Measurements from ENCODE around the gene OLA1. TPM values are rescaled to one million over a fixed set of nuclear protein-coding genes. Genes with fewer than 3 reads are reported as not detected.

Gene OLA1
- total and polyA plus RNA-seq, 9 of the 15 experiments (the other 6 are each of a cell fraction or from before 2014, with no cell fraction given) = 208 to 353 (median 225) TPM

DNA sequence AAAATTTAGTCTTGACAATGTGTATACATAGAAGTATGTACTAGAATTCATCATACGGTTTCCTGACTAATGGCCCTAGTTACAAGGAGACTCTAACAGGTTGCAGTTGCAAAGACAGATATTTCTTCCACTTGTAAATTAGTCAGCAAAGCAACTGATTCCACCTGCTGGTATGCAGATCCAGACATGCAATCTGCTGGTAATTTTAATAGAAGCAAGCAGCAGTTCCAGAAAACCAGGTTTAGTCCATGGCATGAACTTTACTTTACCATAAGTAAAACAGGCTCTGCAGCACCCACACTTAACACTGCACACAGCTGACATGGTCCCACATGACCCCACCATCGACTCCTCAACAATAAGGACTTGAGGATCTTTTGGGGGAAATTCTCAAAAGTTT lies 172.3 kb downstream of the OLA1 start:
- no peaks in the 10 kb centered on the region for H3K9me1 ChIP-seq (ENCODE audit: control insufficient read depth, insufficient read depth, low read length)
- no peak overlapping the region for H3K9ac ChIP-seq (ENCODE audit: insufficient read depth in 1 of 2, low read depth in 2 of 2, low read length in 2 of 2)
- no peak overlapping the region for H3K4me2 ChIP-seq (ENCODE audit: insufficient read depth, low read length)
- in situ Hi-C loops (cut with MboI) = no loop called here
- no peak for DNase-seq (ENCODE audit: extremely low read depth in 1 of 4, low spot score in 3 of 4)
- peaks cover 0 to 5% of the 10 kb centered on the region in 2 experiments; a peak in 2 of 5 replicates for H3K4me1 ChIP-seq (replicated peaks in 1 of 2; ENCODE audit: control insufficient read depth in 2 of 2, insufficient read depth in 2 of 2, low read length in 2 of 2)
- no peaks in the 10 kb centered on the region for H3K27me3 ChIP-seq (ENCODE audit: control insufficient read depth in 2 of 2, insufficient read depth in 2 of 2, low read length in 2 of 2)
- ChIA-PET POLR2A (interaction anchor here (0.6 kb wide), 1 partner anchor 173 kb away, joined by 3 read pairs; no protein-coding TSS in a partner anchor), CTCF (ENCODE audit: low intra/inter-chr PET ratio) (interaction anchor here (0.6 kb wide), 1 partner anchor 58 kb away, joined by 3 read pairs; no protein-coding TSS in a partner anchor)
- TF ChIP-seq RAD21 (CRISPR knock-in tag; conservative IDR thresholded peaks at IDR 0.05 in 1 of 2, IDR thresholded peaks at IDR 0.05 in 1 of 2) (peak in 1 of 2 experiments; percentile 26; a peak in 1 of 4 replicates), EWSR1 (IDR thresholded peaks at IDR 0.05; ENCODE audit: borderline replicate concordance, low read depth, partially characterized antibody) (no peak)
- TF ChIP-seq, protein P1, sequence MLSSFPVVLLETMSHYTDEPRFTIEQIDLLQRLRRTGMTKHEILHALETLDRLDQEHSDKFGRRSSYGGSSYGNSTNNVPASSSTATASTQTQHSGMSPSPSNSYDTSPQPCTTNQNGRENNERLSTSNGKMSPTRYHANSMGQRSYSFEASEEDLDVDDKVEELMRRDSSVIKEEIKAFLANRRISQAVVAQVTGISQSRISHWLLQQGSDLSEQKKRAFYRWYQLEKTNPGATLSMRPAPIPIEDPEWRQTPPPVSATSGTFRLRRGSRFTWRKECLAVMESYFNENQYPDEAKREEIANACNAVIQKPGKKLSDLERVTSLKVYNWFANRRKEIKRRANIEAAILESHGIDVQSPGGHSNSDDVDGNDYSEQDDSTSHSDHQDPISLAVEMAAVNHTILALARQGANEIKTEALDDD (IDR thresholded peaks at IDR 0.05) = 0 out of 2 replicates have a peak, but pooled peaks have one; percentile 17
- ATAC-seq = no peak
- H3K9me3 ChIP-seq (replicated peaks; ENCODE audit: control insufficient read depth, insufficient read depth, low read depth, low read length) = no peaks in the 10 kb centered on the region
- no peaks in the 10 kb centered on the region for H3K79me2 ChIP-seq (ENCODE audit: control insufficient read depth, insufficient read depth, low read length)
- intact Hi-C loops (cut with micrococcal nuclease) = no loop called here
- no peak overlapping the region for H2AFZ ChIP-seq (ENCODE audit: low read depth, low read length)
- no peaks in the 10 kb centered on the region for H4K20me1 ChIP-seq (replicated peaks; ENCODE audit: control insufficient read depth, insufficient read depth, low read length)
- no peak for FAIRE-seq
- H3K36me3 ChIP-seq (ENCODE audit: control insufficient read depth, insufficient read depth, low read length) = peaks cover 36% of the 10 kb centered on the region; the same call in 2 of the 3 replicates
- no peak overlapping the region for H3K27ac ChIP-seq (ENCODE audit: extremely low read depth, low read depth, low read length)
- no TSS peak for BruUV-seq (replicated peaks)
- WGBS (ENCODE audit: insufficient coverage, low coverage, missing lambda C conversion rate) = 80% methylated on average over 2 of the region's 2 CpGs
- no peak overlapping the region for H3K4me3 ChIP-seq

DNA sequence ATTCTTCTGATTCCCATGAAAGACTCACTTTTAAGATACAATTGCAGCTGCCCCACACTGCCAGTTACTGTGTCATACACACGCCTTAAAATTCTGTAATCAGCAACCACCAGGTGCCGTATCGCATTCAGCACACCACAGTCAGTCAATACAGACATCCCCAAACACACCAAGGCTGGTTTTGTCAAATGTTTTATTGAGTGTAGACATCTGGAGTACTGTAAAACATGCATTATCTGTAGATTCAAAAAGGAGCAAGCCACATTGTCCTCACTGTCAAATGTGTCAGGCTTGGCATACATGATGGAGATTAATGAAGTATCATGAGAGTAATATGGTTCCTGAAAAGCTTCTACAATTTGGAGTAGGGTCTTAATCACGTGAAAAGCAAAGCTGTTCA lies 173.5 kb downstream of the OLA1 start:
- Histone ChIP-seq H3K79me2 (ENCODE audit: control insufficient read depth, insufficient read depth, low read length) (no peaks in the 10 kb centered on the region), H3K9me1 (ENCODE audit: control insufficient read depth, insufficient read depth, low read length) (no peaks in the 10 kb centered on the region), H3K27me3 (ENCODE audit: control insufficient read depth in 2 of 2, insufficient read depth in 2 of 2, low read length in 2 of 2) (no peaks in the 10 kb centered on the region), H3K4me2 (ENCODE audit: insufficient read depth, low read length) (no peak overlapping the region), H2AFZ (ENCODE audit: low read depth, low read length) (no peak overlapping the region), H3K4me1 (replicated peaks in 1 of 2; ENCODE audit: control insufficient read depth in 2 of 2, insufficient read depth in 2 of 2, low read length in 2 of 2) (no peaks in the 10 kb centered on the region; a peak in 2 of 5 replicates), H3K4me3 (no peak overlapping the region), H4K20me1 (replicated peaks; ENCODE audit: control insufficient read depth, insufficient read depth, low read length) (no peaks in the 10 kb centered on the region), H3K9me3 (replicated peaks; ENCODE audit: control insufficient read depth, insufficient read depth, low read depth, low read length) (no peaks in the 10 kb centered on the region), H3K9ac (ENCODE audit: insufficient read depth in 1 of 2, low read depth in 2 of 2, low read length in 2 of 2) (no peak overlapping the region), H3K36me3 (ENCODE audit: control insufficient read depth, insufficient read depth, low read length) (peaks cover 30% of the 10 kb centered on the region; the same call in 2 of the 3 replicates), H3K27ac (ENCODE audit: extremely low read depth, low read depth, low read length) (no peak overlapping the region)
- ChIA-PET CTCF (ENCODE audit: low intra/inter-chr PET ratio) (no interaction called here), POLR2A (interaction anchor here (0.6 to 1.3 kb wide), 4 partner anchors 9 to 222 kb away, joined by 4 read pairs; no protein-coding TSS in a partner anchor)
- intact Hi-C loops (cut with micrococcal nuclease) (no loop called here), in situ Hi-C loops (cut with MboI) (no loop called here)
- TSS peak; percentile 89 for BruUV-seq (replicated peaks)
- DNase-seq (ENCODE audit: extremely low read depth in 1 of 4, low spot score in 3 of 4) (peak; percentile 51 to 84 (median 60)), FAIRE-seq (peak; percentile 91), ATAC-seq (peak; percentile 91)
- 42% methylated on average over 4 of the region's 4 CpGs for WGBS (ENCODE audit: insufficient coverage, low coverage, missing lambda C conversion rate)
- TF ChIP-seq HDGF (IDR thresholded peaks at IDR 0.05) (no peak), HEY1 (CRISPR knock-in tag; IDR thresholded peaks at IDR 0.05; ENCODE audit: borderline replicate concordance) (no peak)
- TF ChIP-seq, protein P2, sequence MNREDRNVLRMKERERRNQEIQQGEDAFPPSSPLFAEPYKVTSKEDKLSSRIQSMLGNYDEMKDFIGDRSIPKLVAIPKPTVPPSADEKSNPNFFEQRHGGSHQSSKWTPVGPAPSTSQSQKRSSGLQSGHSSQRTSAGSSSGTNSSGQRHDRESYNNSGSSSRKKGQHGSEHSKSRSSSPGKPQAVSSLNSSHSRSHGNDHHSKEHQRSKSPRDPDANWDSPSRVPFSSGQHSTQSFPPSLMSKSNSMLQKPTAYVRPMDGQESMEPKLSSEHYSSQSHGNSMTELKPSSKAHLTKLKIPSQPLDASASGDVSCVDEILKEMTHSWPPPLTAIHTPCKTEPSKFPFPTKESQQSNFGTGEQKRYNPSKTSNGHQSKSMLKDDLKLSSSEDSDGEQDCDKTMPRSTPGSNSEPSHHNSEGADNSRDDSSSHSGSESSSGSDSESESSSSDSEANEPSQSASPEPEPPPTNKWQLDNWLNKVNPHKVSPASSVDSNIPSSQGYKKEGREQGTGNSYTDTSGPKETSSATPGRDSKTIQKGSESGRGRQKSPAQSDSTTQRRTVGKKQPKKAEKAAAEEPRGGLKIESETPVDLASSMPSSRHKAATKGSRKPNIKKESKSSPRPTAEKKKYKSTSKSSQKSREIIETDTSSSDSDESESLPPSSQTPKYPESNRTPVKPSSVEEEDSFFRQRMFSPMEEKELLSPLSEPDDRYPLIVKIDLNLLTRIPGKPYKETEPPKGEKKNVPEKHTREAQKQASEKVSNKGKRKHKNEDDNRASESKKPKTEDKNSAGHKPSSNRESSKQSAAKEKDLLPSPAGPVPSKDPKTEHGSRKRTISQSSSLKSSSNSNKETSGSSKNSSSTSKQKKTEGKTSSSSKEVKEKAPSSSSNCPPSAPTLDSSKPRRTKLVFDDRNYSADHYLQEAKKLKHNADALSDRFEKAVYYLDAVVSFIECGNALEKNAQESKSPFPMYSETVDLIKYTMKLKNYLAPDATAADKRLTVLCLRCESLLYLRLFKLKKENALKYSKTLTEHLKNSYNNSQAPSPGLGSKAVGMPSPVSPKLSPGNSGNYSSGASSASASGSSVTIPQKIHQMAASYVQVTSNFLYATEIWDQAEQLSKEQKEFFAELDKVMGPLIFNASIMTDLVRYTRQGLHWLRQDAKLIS (CRISPR knock-in tag; IDR thresholded peaks at IDR 0.05) = no peak

Data from K562 (cell line).